ENCODE data around the gene TLX2. TPM values are rescaled to one million over a fixed set of nuclear protein-coding genes. Genes with fewer than 3 reads are reported as not detected.

TLX2 gene
- total and polyA plus RNA-seq, 4 donors, result not detected

DNA sequence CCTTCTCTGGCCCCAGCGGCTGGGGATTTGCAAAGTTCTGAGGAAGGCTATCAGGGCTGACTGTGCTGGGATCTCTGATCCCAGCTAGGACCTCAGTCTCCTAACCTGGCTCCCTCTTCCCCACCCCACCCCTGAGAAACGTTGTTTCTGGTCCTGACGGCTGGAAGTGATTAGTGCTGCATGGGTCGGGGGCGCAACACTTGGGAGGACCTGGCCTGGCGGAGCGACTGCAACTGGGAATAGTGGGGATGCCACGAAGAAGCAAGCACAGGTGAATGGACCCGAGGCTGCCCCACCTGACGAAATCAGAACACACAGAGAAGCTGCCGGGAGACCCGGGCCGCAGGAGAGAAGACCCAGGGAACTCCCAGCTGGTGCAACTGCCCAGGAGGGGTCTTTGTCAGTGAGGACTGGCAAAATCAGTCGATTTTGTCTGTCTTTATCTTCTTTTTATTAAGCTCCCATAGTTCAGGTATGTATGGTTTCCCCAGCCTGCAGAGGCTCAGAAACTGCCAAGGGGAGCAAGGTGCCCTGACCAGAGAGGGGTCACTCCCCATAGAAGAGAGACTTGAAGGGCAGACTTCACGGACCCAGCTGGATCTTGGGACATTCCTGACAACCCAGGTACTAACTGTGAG is 14.2 kb upstream of the TLX2 start (continued):
- TF ChIP-seq, protein P1, sequence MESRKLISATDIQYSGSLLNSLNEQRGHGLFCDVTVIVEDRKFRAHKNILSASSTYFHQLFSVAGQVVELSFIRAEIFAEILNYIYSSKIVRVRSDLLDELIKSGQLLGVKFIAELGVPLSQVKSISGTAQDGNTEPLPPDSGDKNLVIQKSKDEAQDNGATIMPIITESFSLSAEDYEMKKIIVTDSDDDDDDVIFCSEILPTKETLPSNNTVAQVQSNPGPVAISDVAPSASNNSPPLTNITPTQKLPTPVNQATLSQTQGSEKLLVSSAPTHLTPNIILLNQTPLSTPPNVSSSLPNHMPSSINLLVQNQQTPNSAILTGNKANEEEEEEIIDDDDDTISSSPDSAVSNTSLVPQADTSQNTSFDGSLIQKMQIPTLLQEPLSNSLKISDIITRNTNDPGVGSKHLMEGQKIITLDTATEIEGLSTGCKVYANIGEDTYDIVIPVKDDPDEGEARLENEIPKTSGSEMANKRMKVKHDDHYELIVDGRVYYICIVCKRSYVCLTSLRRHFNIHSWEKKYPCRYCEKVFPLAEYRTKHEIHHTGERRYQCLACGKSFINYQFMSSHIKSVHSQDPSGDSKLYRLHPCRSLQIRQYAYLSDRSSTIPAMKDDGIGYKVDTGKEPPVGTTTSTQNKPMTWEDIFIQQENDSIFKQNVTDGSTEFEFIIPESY (IDR thresholded peaks at IDR 0.05), result no peak
- TF ChIP-seq FOXA2 (IDR thresholded peaks at IDR 0.05) (no peak), FOXA1 (IDR thresholded peaks at IDR 0.05) (no peak)

DNA sequence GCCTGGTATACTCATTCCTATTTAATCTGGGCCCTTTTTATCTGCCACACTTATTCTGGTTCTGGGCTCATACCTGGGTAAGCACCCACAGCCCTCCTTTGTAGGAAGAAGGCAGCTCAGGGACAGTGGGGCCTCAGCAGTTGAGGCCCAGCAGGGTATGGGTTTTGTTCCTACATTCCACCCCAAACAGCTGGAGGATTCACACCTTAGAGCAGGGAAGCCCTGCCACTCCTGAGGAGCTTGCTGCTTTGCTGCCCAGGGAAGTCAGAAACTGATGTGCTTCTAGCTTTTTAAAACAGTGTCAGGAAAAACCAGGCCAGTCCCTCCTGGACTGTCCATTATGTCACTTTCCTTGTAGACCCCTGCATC is 13.7 kb upstream of the TLX2 start:
- no peak overlapping the region for H3K9ac ChIP-seq (ENCODE audit: low read depth in 1 of 2, low read length in 2 of 2)
- no peak for TF ChIP-seq NR2F2 (IDR thresholded peaks at IDR 0.05)
- no peak for TF ChIP-seq TAF1 (conservative IDR thresholded peaks at IDR 0.05)
- no peak for TF ChIP-seq SP1 (IDR thresholded peaks at IDR 0.05)
- no peak for TF ChIP-seq HNF4A (conservative IDR thresholded peaks at IDR 0.05)
- TF ChIP-seq, protein P1 (IDR thresholded peaks at IDR 0.05), result no peak
- TF ChIP-seq, protein P2, sequence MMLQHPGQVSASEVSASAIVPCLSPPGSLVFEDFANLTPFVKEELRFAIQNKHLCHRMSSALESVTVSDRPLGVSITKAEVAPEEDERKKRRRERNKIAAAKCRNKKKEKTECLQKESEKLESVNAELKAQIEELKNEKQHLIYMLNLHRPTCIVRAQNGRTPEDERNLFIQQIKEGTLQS (IDR thresholded peaks at IDR 0.05), result no peak
- no peak for TF ChIP-seq RAD21 (IDR thresholded peaks at IDR 0.05)
- TF ChIP-seq FOXA1 (IDR thresholded peaks at IDR 0.05), result no peak
- no peak for TF ChIP-seq JUND (IDR thresholded peaks at IDR 0.05)
- TF ChIP-seq RXRA (IDR thresholded peaks at IDR 0.05), result no peak
- TF ChIP-seq YY1 (IDR thresholded peaks at IDR 0.05), result no peak
- TF ChIP-seq GABPA (IDR thresholded peaks at IDR 0.05 in 1 of 2, conservative IDR thresholded peaks at IDR 0.05 in 1 of 2), result no peak
- no peak for TF ChIP-seq FOXA2 (IDR thresholded peaks at IDR 0.05)
- TF ChIP-seq, protein P3, sequence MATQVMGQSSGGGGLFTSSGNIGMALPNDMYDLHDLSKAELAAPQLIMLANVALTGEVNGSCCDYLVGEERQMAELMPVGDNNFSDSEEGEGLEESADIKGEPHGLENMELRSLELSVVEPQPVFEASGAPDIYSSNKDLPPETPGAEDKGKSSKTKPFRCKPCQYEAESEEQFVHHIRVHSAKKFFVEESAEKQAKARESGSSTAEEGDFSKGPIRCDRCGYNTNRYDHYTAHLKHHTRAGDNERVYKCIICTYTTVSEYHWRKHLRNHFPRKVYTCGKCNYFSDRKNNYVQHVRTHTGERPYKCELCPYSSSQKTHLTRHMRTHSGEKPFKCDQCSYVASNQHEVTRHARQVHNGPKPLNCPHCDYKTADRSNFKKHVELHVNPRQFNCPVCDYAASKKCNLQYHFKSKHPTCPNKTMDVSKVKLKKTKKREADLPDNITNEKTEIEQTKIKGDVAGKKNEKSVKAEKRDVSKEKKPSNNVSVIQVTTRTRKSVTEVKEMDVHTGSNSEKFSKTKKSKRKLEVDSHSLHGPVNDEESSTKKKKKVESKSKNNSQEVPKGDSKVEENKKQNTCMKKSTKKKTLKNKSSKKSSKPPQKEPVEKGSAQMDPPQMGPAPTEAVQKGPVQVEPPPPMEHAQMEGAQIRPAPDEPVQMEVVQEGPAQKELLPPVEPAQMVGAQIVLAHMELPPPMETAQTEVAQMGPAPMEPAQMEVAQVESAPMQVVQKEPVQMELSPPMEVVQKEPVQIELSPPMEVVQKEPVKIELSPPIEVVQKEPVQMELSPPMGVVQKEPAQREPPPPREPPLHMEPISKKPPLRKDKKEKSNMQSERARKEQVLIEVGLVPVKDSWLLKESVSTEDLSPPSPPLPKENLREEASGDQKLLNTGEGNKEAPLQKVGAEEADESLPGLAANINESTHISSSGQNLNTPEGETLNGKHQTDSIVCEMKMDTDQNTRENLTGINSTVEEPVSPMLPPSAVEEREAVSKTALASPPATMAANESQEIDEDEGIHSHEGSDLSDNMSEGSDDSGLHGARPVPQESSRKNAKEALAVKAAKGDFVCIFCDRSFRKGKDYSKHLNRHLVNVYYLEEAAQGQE (IDR thresholded peaks at IDR 0.05), result no peak
- TF ChIP-seq, protein P4, sequence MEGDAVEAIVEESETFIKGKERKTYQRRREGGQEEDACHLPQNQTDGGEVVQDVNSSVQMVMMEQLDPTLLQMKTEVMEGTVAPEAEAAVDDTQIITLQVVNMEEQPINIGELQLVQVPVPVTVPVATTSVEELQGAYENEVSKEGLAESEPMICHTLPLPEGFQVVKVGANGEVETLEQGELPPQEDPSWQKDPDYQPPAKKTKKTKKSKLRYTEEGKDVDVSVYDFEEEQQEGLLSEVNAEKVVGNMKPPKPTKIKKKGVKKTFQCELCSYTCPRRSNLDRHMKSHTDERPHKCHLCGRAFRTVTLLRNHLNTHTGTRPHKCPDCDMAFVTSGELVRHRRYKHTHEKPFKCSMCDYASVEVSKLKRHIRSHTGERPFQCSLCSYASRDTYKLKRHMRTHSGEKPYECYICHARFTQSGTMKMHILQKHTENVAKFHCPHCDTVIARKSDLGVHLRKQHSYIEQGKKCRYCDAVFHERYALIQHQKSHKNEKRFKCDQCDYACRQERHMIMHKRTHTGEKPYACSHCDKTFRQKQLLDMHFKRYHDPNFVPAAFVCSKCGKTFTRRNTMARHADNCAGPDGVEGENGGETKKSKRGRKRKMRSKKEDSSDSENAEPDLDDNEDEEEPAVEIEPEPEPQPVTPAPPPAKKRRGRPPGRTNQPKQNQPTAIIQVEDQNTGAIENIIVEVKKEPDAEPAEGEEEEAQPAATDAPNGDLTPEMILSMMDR (IDR thresholded peaks at IDR 0.05; ENCODE audit: low read depth, low read length, missing input control), result no peak
- no peak for TF ChIP-seq EGR1 (IDR thresholded peaks at IDR 0.05; ENCODE audit: low read depth in 2 of 2)
- TF ChIP-seq, protein P5, sequence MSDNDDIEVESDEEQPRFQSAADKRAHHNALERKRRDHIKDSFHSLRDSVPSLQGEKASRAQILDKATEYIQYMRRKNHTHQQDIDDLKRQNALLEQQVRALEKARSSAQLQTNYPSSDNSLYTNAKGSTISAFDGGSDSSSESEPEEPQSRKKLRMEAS (IDR thresholded peaks at IDR 0.05), result no peak
- TF ChIP-seq HNF4G (IDR thresholded peaks at IDR 0.05), result no peak
- peaks cover 22 to 84% (median 69%) of the 10 kb centered on the region in 4 donors for H3K4me1 ChIP-seq (ENCODE audit: control insufficient read depth in 4 of 4, insufficient read depth in 4 of 4, low read length in 3 of 4)
- H3K9me3 ChIP-seq (ENCODE audit: control insufficient read depth in 4 of 4, low read length in 3 of 4), result no peaks in the 10 kb centered on the region
- no peak for DNase-seq (ENCODE audit: low spot score)
- no peak overlapping the region for H3K4me3 ChIP-seq (ENCODE audit: low read depth in 1 of 3, low read length in 3 of 3)
- H3K27ac ChIP-seq (ENCODE audit: low read depth in 1 of 2, low read length in 2 of 2), result no peak overlapping the region
- H3K27me3 ChIP-seq (ENCODE audit: control insufficient read depth in 4 of 4, insufficient read depth in 4 of 4, low read length in 3 of 4), result no peaks in the 10 kb centered on the region
- H3K36me3 ChIP-seq (ENCODE audit: control insufficient read depth in 4 of 4, insufficient read depth in 3 of 4, low read depth in 1 of 4, low read length in 3 of 4), result peaks cover 0 to 5% (median under 1%) of the 10 kb centered on the region in 4 donors

All from liver (tissue), 9 donors.